HG03460 (cell line): ENCODE results near the gene MMP2.

Experiments
- ATAC-seq: cut with Tn5 transposase; IDR thresholded peaks from one replicate; pipeline ENCODE4 v1.9.1; 2021; ENCODE audit not compliant: unreplicated experiment

The MMP2 gene

GRCh38 chr16:55478827-55479429, at the start of gene MMP2:
MMP2 (plus strand) TSS chr16:55479198; CDS start chr16:55479480, 282 bp downstream.
- no peak for ATAC-seq

GRCh38 chr16:55433030-55433429, 46.0 kb upstream of the MMP2 start:
- no peak for ATAC-seq

GRCh38 chr16:55433535-55433934, 45.5 kb upstream of the MMP2 start:
- ATAC-seq, result no peak

- no peak for ATAC-seq
Measured at GRCh38 chr16:55434000-55434399, 45.0 kb upstream of the MMP2 start.

GRCh38 chr16:55435387-55435786, 43.6 kb upstream of the MMP2 start:
- ATAC-seq, result no peak

- no peak for ATAC-seq
Measured at GRCh38 chr16:55436587-55436986, 42.4 kb upstream of the MMP2 start.

- ATAC-seq, result no peak
Measured at GRCh38 chr16:55437625-55438024, 41.4 kb upstream of the MMP2 start.

GRCh38 chr16:55438281-55438680, 40.7 kb upstream of the MMP2 start:
- no peak for ATAC-seq

- ATAC-seq, result no peak
Measured at GRCh38 chr16:55439101-55439690, 39.8 kb upstream of the MMP2 start.

GRCh38 chr16:55443434-55444346, 35.3 kb upstream of the MMP2 start:
- no peak for ATAC-seq

GRCh38 chr16:55444754-55445485, 34.1 kb upstream of the MMP2 start:
- ATAC-seq, result peak; percentile 69

GRCh38 chr16:55447231-55447630, 31.8 kb upstream of the MMP2 start:
- ATAC-seq, result no peak

- ATAC-seq, result no peak
Measured at GRCh38 chr16:55452996-55453395, 26.0 kb upstream of the MMP2 start.

- ATAC-seq, result no peak
Measured at GRCh38 chr16:55453909-55454308, 25.1 kb upstream of the MMP2 start.

- ATAC-seq, result no peak
Measured at GRCh38 chr16:55454861-55455260, 24.1 kb upstream of the MMP2 start.

GRCh38 chr16:55462241-55462640, 16.8 kb upstream of the MMP2 start:
- ATAC-seq, result no peak

GRCh38 chr16:55464375-55464774, 14.6 kb upstream of the MMP2 start:
- no peak for ATAC-seq

GRCh38 chr16:55465077-55465896, 13.7 kb upstream of the MMP2 start:
- peak; percentile 96 for ATAC-seq

- no peak for ATAC-seq
Measured at GRCh38 chr16:55466209-55466608, 12.8 kb upstream of the MMP2 start.

GRCh38 chr16:55467898-55468297, 11.1 kb upstream of the MMP2 start:
- ATAC-seq, result no peak
